Naive thymus-derived CD4-positive, alpha-beta T cell (primary cell): Measurements from ENCODE around the gene PEX12. TPM values are rescaled to one million over a fixed set of nuclear protein-coding genes. Genes with fewer than 3 reads are reported as not detected.
"Not testable (repeated sequence)": the region's sequence is repeated elsewhere in the genome, so short reads cannot be mapped to it uniquely, and the experiment has no call there.

Source experiments
- ATAC-seq: fragments of 150-1000 bp; cut with Tn5 transposase; 2 replicates; pipeline ENCODE4 v1.10.0; 2021; ENCODE audit warnings: mild to moderate bottlenecking, moderate library complexity
- CTCF ChIA-PET: fragments of 350-600 bp; sonication (Branson Sonifier 250); formaldehyde crosslinking; loops from one replicate; lab custom pipeline; 2021; ENCODE audit warnings: antibody characterized with exemption; lab: Charles Lee
- POLR2A ChIA-PET: fragments of 350-600 bp; sonication (Branson Sonifier 250); formaldehyde crosslinking; loops from one replicate; lab custom pipeline; 2021; ENCODE audit warnings: antibody characterized with exemption, inconsistent platforms; lab: Charles Lee
- DNase-seq, 9 donors: peaks; one replicate each; pipeline versions ENCODE4 v3.0.0 to v3.0.0-alpha.2; 2020 to 2022; ENCODE audit warnings: mixed read lengths in 1 of 9
- H3K27ac ChIP-seq: one replicate; pipeline ENCODE4 v1.7.0; 2013; ENCODE audit warnings: mild to moderate bottlenecking, low read depth, low read length, moderate library complexity
- H3K27me3 ChIP-seq, 2 donors: one replicate each; pipeline ENCODE4 v1.7.0; 2013; ENCODE audit warnings: low read length in 2 of 2, mild to moderate bottlenecking in 2 of 2, moderate library complexity in 2 of 2; ENCODE audit not compliant: control insufficient read depth in 2 of 2, insufficient read depth in 2 of 2
- H3K36me3 ChIP-seq, 3 experiments: 1 replicate in 2 of 3; 2 replicates in 1 of 3; pipeline ENCODE4 v1.7.0; 2013; ENCODE audit warnings: low read length in 3 of 3, mild to moderate bottlenecking in 3 of 3, moderate library complexity in 1 of 3; ENCODE audit not compliant: insufficient read depth in 3 of 3, control insufficient read depth in 2 of 3
- H3K4me1 ChIP-seq, 2 donors: one replicate each; pipeline ENCODE4 v1.7.0; 2013; ENCODE audit warnings: low read length in 2 of 2, mild to moderate bottlenecking in 2 of 2, moderate library complexity in 1 of 2; ENCODE audit not compliant: control insufficient read depth in 2 of 2, insufficient read depth in 2 of 2
- H3K4me3 ChIP-seq: 2 replicates; pipeline ENCODE4 v1.7.0; 2013; ENCODE audit warnings: mild to moderate bottlenecking, low read length
- H3K9me3 ChIP-seq, 3 experiments: 1 replicate in 2 of 3; 2 replicates in 1 of 3; pipeline ENCODE4 v1.7.0; 2013; ENCODE audit warnings: low read length in 3 of 3; ENCODE audit not compliant: control insufficient read depth in 2 of 3
- H3K27ac Mint-ChIP-seq, 9 donors: one replicate each; pipeline ENCODE4 v1.8.0; 2020 to 2022; ENCODE audit warnings: mixed read lengths in 9 of 9, mild to moderate bottlenecking in 8 of 9, moderate library complexity in 5 of 9, inconsistent platforms in 2 of 9
- H3K27me3 Mint-ChIP-seq, 5 donors: one replicate each; pipeline ENCODE4 v1.8.0; 2021 to 2022; ENCODE audit warnings: mixed read lengths in 5 of 5, mild to moderate bottlenecking in 1 of 5
- H3K36me3 Mint-ChIP-seq, 5 donors: one replicate each; pipeline ENCODE4 v1.8.0; 2020 to 2022; ENCODE audit warnings: mixed read lengths in 5 of 5, mild to moderate bottlenecking in 3 of 5, inconsistent platforms in 1 of 5
- H3K4me1 Mint-ChIP-seq, 7 donors: one replicate each; pipeline ENCODE4 v1.8.0; 2020 to 2022; ENCODE audit warnings: mixed read lengths in 7 of 7, mild to moderate bottlenecking in 3 of 7, inconsistent platforms in 1 of 7
- H3K4me3 Mint-ChIP-seq, 10 donors: one replicate each; pipeline ENCODE4 v1.8.0; 2020 to 2022; ENCODE audit warnings: mild to moderate bottlenecking in 10 of 10, mixed read lengths in 10 of 10, moderate library complexity in 6 of 10, inconsistent platforms in 2 of 10
- H3K9me3 Mint-ChIP-seq, 11 donors: one replicate each; pipeline ENCODE4 v1.8.0; 2020 to 2022; ENCODE audit warnings: mixed read lengths in 11 of 11, mild to moderate bottlenecking in 4 of 11, inconsistent platforms in 1 of 11, moderate library complexity in 1 of 11
- intact Hi-C, 2 donors: fragments of 100-400 bp; cut with micrococcal nuclease; formaldehyde crosslinking; loops; one replicate each; pipeline ENCODE4 v1.15.1; 2023
- polyA plus RNA-seq, 2 donors: library from polyadenylated mRNA; unstranded; fragments of 300-500 nt; fragmentation: Illumina TruSeq; gene quantifications; one replicate each; pipeline ENCODE4 v1.2.3, GENCODE V29; 2021
- total RNA-seq, 6 experiments: library from RNA in 5 of 6; stranded (reverse) in 5 of 6; gene quantifications; 1 replicate in 5 of 6; 2 replicates in 1 of 6; pipeline ENCODE4 v1.2.3 and lab custom pipeline; 2021 to 2026

PEX12 gene
- total and polyA plus RNA-seq, 7 experiments from 2014 or later: 2.2 to 8.0 (median 5.0) TPM

- no peaks in the 10 kb centered on the region for H3K27me3 ChIP-seq
- peak overlapping the region; percentile 74 for H3K27ac ChIP-seq
- no peaks in the 10 kb centered on the region for H3K27me3 Mint-ChIP-seq
- no peaks in the 10 kb centered on the region for H3K36me3 ChIP-seq
- H3K4me1 ChIP-seq: peaks cover 25 to 30% of the 10 kb centered on the region in 2 donors
- peak overlapping the region; percentile 88 to 99 (median 95) for H3K27ac Mint-ChIP-seq
- DNase-seq: peak; percentile 16 to 42 (median 36)
- peak; percentile 65 for ATAC-seq
- POLR2A ChIA-PET: interaction anchor here (0.5 to 16.0 kb wide), 9 partner anchors 37 to 376 kb away, joined by 3 to 253 read pairs (median 7); partner anchors contain the start of genes PEX12 and SLFN5
- H3K4me1 Mint-ChIP-seq: peaks cover 32 to 64% (median 55%) of the 10 kb centered on the region in 7 donors
- H3K4me3 ChIP-seq: peak overlapping the region; percentile 64
- peaks cover 0 to 22% (median 0%) of the 10 kb centered on the region in 5 donors for H3K36me3 Mint-ChIP-seq
- no peaks in the 10 kb centered on the region for H3K9me3 Mint-ChIP-seq
- intact Hi-C loops: loop anchor here (1.0 to 10.0 kb wide), 5 partner anchors 28 to 206 kb away; partner anchors contain the start of genes PEX12 (in 1 of the 2) and SLFN13 (in 1 of the 2)
- H3K9me3 ChIP-seq: no peaks in the 10 kb centered on the region
- peak overlapping the region; percentile 75 to 99 (median 87) for H3K4me3 Mint-ChIP-seq
- CTCF ChIA-PET: interaction anchor here (3.4 kb wide), 1 partner anchor 229 kb away, joined by 33 read pairs; no protein-coding TSS in a partner anchor
These were observed 37.6 kb downstream of the PEX12 start for GRCh38 chr17:35540589-35541404.

GRCh38 chr17:35539659-35540026, 38.7 kb downstream of the PEX12 start:
- Histone ChIP-seq H3K4me1 (peaks cover 25 to 35% of the 10 kb centered on the region in 2 donors), H3K27me3 (no peaks in the 10 kb centered on the region), H3K27ac (peak overlapping the region; percentile 74), H3K36me3 (no peaks in the 10 kb centered on the region), H3K4me3 (peak overlapping the region; percentile 64), H3K9me3 (no peaks in the 10 kb centered on the region)
- ChIA-PET POLR2A (interaction anchor here (0.6 to 16.0 kb wide), 15 partner anchors 18 to 395 kb away, joined by 3 to 253 read pairs (median 5); partner anchors contain the start of genes AP2B1, PEX12 and SLFN5), CTCF (interaction anchor here (0.7 to 4.1 kb wide), 13 partner anchors 30 to 450 kb away, joined by 3 to 33 read pairs (median 4); partner anchors contain the start of gene SLFN5)
- H3K4me1 Mint-ChIP-seq: peaks cover 34 to 69% (median 59%) of the 10 kb centered on the region in 7 donors
- H3K4me3 Mint-ChIP-seq: peak overlapping the region; percentile 75 to 99 (median 86)
- intact Hi-C loops: loop anchor here (1.0 to 10.0 kb wide), 20 partner anchors 29 to 1119 kb away; partner anchors contain the start of genes AP2B1 (in 2 of the 2), PEX12 (in 2 of the 2), LIG3 (in 1 of the 2) and NLE1 (in 1 of the 2)
- ATAC-seq (no peak), DNase-seq (no peak)
- H3K27me3 Mint-ChIP-seq: no peaks in the 10 kb centered on the region
- peak overlapping the region; percentile 88 to 100 (median 95) for H3K27ac Mint-ChIP-seq
- peaks cover 0 to 24% (median 3%) of the 10 kb centered on the region in 5 donors for H3K36me3 Mint-ChIP-seq
- no peaks in the 10 kb centered on the region for H3K9me3 Mint-ChIP-seq

- Mint-ChIP-seq H3K4me1 (peaks cover 39 to 70% (median 64%) of the 10 kb centered on the region in 7 donors), H3K27me3 (no peaks in the 10 kb centered on the region), H3K9me3 (no peaks in the 10 kb centered on the region), H3K4me3 (peak within 1 kb of the TSS; percentile 75 to 100 (median 88)), H3K36me3 (peaks cover 0 to 30% (median 12%) of the 10 kb centered on the region in 5 donors), H3K27ac (peak within 1 kb of the TSS; percentile 88 to 100 (median 95))
- DNase-seq: peak in 8 of 9 donors; percentile 27 to 56 (median 42)
- Histone ChIP-seq H3K4me3 (peak within 1 kb of the TSS; percentile 61), H3K9me3 (no peaks in the 10 kb centered on the region), H3K27ac (peak within 1 kb of the TSS; percentile 74), H3K27me3 (no peaks in the 10 kb centered on the region), H3K36me3 (no peaks in the 10 kb centered on the region), H3K4me1 (peaks cover 30 to 49% of the 10 kb centered on the region in 2 donors)
- intact Hi-C loops: loop anchor here (1.0 to 5.0 kb wide), 11 partner anchors 17 to 995 kb away; partner anchors contain the start of genes LIG3 (in 1 of the 2), PEX12 (in 1 of the 2), SLFN11 (in 1 of the 2) and SLFN12 (in 1 of the 2)
- ChIA-PET CTCF (interaction anchor here (0.7 to 6.8 kb wide), 11 partner anchors 15 to 369 kb away, joined by 3 to 111 read pairs (median 6); no protein-coding TSS in a partner anchor), POLR2A (interaction anchor here (0.6 to 16.0 kb wide), 25 partner anchors 16 to 450 kb away, joined by 3 to 253 read pairs (median 3); partner anchors contain the start of genes AP2B1, PEX12, SLFN11 and SLFN13)
- peak; percentile 30 for ATAC-seq
These were observed 40.7 kb downstream of the PEX12 start, which contains the start of gene SLFN12L for GRCh38 chr17:35537601-35538141. TSS of gene SLFN12L (minus strand) at chr17:35537678. CDS start at chr17:35522364, 15,314 bp downstream.

GRCh38 chr17:35536664-35537171, 41.7 kb downstream of the PEX12 start:
- Mint-ChIP-seq H3K27me3 (no peaks in the 10 kb centered on the region), H3K9me3 (no peaks in the 10 kb centered on the region), H3K36me3 (peaks cover 0 to 35% (median 12%) of the 10 kb centered on the region in 5 donors), H3K4me1 (peaks cover 43 to 76% (median 68%) of the 10 kb centered on the region in 7 donors), H3K4me3 (peak overlapping the region; percentile 75 to 100 (median 88)), H3K27ac (peak overlapping the region; percentile 88 to 100 (median 95))
- Histone ChIP-seq H3K4me3 (peak overlapping the region; percentile 61), H3K36me3 (no peaks in the 10 kb centered on the region), H3K9me3 (no peaks in the 10 kb centered on the region), H3K27ac (peak overlapping the region; percentile 74), H3K4me1 (peaks cover 38 to 56% of the 10 kb centered on the region in 2 donors), H3K27me3 (no peaks in the 10 kb centered on the region)
- peak; percentile 18 for ATAC-seq
- peak in 2 of 9 donors; percentile 22 to 27 for DNase-seq
- ChIA-PET CTCF (interaction anchor here (0.6 to 6.8 kb wide), 11 partner anchors 15 to 1502 kb away, joined by 3 to 111 read pairs (median 4); no protein-coding TSS in a partner anchor), POLR2A (interaction anchor here (0.6 to 16.0 kb wide), 25 partner anchors 14 to 473 kb away, joined by 3 to 253 read pairs (median 4); partner anchors contain the start of genes AP2B1, PEX12, RFFL and SLFN11)
- intact Hi-C loops: loop anchor here (1.0 to 5.0 kb wide), 8 partner anchors 16 to 994 kb away; partner anchors contain the start of genes LIG3 (in 1 of the 2), SLFN11 (in 1 of the 2) and SLFN12 (in 1 of the 2)

- Histone ChIP-seq H3K4me3 (peak overlapping the region; percentile 61), H3K27ac (peak overlapping the region; percentile 74), H3K4me1 (peaks cover 39 to 59% of the 10 kb centered on the region in 2 donors)
- Mint-ChIP-seq H3K27ac (peak overlapping the region; percentile 88 to 100 (median 95)), H3K4me1 (peaks cover 41 to 77% (median 68%) of the 10 kb centered on the region in 7 donors), H3K4me3 (peak overlapping the region; percentile 75 to 100 (median 88)), H3K36me3 (peaks cover 0 to 42% (median 18%) of the 10 kb centered on the region in 5 donors)
- intact Hi-C loops: loop anchor here (5.0 kb wide), 3 partner anchors 103 to 993 kb away; partner anchors contain the start of genes LIG3 (in 1 of the 2) and SLFN12 (in 1 of the 2)
- ATAC-seq, H3K9me3 ChIP-seq, H3K36me3 ChIP-seq, H3K27me3 ChIP-seq, H3K9me3 Mint-ChIP-seq, H3K27me3 Mint-ChIP-seq, DNase-seq: not testable (repeated sequence)
- ChIA-PET CTCF (interaction anchor here (0.9 to 6.8 kb wide), 9 partner anchors 12 to 367 kb away, joined by 3 to 111 read pairs (median 12); no protein-coding TSS in a partner anchor), POLR2A (interaction anchor here (0.6 to 16.0 kb wide), 17 partner anchors 12 to 488 kb away, joined by 3 to 253 read pairs (median 6); partner anchors contain the start of genes PEX12 and SLFN5)
These were observed 43.0 kb downstream of the PEX12 start for GRCh38 chr17:35535406-35535805.
